Stimulated activated CD4-positive, alpha-beta T cell treated with anti-CD3 and anti-CD28 coated beads, Interleukin-4, amount 100 ng/mL, for 1 hour (primary cell): Measurements from ENCODE around the gene CNBP.

Experiments used
- DNase-seq: peaks from one replicate; pipeline ENCODE4 v3.0.0-alpha.2; 2020

Gene CNBP

GRCh38 chr3:129130291-129130813, 53.3 kb downstream of the CNBP start:
- DNase-seq = no peak

- DNase-seq = no peak
Observed at GRCh38 chr3:129128357-129129155, 55.1 kb downstream of the CNBP start.

GRCh38 chr3:129126726-129127280, 56.9 kb downstream of the CNBP start:
- no peak for DNase-seq

- DNase-seq = no peak
Observed at GRCh38 chr3:129123314-129124060, 60.2 kb downstream of the CNBP start.

DNA sequence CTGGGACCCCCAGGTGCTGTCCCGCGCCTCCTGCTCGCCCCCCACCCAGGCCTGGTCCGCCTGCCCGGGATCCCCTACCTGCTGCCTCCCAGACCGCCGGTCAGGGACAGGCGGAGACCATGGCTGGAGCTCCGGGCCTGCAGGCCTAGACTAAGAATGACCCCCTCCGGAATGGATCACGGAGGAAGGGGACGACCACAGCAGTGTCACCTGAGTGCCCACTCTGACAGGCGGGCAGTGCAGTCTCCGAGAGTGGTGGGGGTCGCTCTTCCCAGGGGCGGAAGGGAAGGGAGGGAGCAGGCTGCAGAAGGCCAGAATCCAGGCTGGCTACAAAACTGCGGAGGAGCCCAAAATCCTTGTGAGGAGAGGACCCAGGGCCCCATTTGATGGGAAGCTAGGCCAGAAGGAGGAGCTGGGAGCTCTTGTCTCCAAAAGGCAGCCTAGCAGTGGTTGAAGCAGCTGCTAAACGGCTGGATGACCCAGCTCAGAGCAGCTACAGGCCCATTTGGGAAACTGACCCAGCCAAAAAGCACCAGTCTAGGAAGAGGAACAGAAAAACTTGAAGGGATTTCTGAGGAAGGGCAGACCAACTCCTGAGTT, 61.2 kb downstream of the CNBP start:
- DNase-seq = no peak

DNA sequence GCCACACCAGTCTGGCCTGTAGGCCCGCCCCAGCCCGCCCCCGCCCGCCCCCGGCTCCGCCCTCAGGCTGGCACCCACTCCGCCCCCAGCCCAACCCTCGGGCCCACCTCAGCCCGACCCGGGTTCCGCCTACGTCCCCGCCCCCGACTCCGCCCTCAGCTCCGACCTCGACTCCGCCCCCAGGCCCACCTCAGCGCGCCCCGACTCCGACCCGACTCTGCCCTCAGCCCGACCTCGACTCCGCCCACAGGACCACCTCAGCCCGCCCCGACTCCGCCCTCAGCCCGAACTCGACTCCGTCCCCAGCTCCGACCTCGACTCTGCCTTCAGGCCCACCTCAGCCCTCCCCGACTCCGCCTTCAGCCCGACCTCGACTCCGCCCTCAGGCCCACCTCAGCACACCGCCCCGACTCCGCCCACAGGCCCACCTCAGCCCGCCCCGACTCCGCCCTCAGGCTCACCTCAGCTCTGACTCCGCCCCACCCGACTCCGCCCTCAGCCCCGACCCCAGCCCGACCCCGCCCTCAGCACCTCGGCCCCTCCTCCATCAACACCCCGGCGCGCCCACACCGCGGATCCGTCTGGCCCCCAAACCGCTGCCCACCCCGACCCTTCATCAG, 61.8 kb downstream of the CNBP start, which contains the start of gene RAB43:
RAB43 (minus strand) TSS at position 13 of the 620 bp plus-strand sequence. CDS start 315 bp downstream, outside the sequence.
- DNase-seq = peak; percentile 83

DNA sequence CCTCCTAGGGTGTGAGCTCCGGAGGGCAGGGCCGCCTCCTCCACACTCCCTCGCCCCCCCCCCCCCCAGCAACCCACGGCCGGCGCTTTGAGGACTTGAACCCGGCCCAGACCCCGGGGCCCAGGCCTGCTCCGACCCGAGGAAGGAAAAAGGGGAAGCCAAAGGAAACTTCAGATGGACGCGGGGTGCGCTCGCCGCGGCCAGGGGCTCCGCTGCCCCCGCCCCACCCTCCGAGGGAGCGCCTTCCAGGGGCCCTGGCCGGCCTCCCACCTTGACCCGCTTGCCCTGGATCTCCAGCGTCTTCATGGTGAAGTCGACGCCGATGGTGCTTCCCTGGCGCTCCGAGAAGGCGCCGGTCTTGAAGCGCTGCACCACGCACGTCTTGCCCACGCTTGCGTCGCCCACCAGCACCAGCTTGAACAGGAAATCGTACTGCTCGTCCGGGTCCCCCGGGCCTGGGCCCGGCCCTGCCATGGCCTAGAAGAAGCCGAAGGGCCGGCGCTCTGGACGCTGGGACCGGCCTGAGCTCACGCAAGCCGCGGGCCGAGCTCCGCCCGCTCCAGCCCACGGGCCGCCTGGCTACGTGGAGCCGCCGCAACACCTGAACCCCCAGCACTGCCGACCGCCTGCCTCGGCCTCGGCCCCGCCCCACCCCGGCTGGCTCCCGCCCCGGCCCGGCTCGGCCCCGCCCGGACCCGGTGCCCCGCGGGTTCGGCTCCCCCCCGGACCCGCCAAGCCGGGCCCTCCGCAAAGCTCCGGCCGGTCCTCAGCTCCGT, 62.5 kb downstream of the CNBP start:
- peak; percentile 56 for DNase-seq

DNA sequence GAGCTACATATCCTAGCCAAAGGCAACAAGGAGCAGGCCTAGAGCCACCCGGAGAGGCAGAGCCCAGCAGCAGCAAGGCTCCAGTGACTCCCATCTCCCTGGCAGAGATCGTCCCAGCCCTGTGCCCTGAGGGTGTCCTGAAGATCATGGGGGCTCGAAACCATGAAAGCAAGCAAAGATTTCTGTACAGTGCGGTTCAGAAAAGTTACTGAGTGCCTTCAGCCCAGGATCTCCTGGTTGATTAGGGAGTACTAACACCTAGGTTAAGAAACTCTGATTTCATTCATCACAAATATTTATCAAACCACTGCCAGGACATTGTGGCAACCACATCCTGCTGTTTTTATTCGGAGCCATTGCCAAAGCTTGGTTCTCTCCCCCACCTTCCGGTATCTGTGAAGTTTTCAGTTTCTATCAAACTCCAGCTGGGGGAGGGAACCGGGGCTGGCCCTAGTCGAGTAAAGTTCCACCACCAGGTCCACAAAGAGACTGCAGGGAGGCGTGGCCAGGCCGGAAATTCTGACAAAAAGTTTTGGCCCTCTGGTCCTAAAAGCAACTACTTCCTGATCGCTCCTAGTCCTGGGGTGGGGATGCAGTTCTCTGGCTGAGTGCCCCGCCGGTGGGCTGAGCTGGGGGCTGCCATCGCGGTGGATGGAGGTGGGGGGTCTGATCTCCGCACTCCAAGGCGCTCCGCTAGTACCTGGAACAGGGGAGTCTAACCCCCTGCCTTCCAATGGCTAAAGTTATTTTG, 63.3 kb downstream of the CNBP start:
- peak; percentile 88 for DNase-seq

GRCh38 chr3:129119365-129120100, 64.2 kb downstream of the CNBP start:
- no peak for DNase-seq

- DNase-seq = no peak
Observed at GRCh38 chr3:129118745-129119144, 65.0 kb downstream of the CNBP start.
